Fibroblast of lung (primary cell): ENCODE measurements around the gene KTN1. TPM values are rescaled to one million over a fixed set of nuclear protein-coding genes. Genes with fewer than 3 reads are reported as not detected.

Experiments used
- DNase-seq, 2 donors: peaks; one replicate each; pipeline versions ENCODE4 v3.0.0 to v3.0.0-alpha.2; 2010; ENCODE audit warnings: low read depth in 2 of 2
- H2AFZ ChIP-seq: 2 replicates; pipeline ENCODE4 v1.5.1; 2012; ENCODE audit warnings: low read length, control low read depth, inconsistent platforms
- H3K27ac ChIP-seq: 2 replicates; pipeline ENCODE4 v1.5.1; 2011; ENCODE audit warnings: low read length, control low read depth; ENCODE audit not compliant: insufficient read depth
- H3K27me3 ChIP-seq: 2 replicates; pipeline ENCODE4 v1.5.1; 2011; ENCODE audit warnings: mild to moderate bottlenecking, low read length; ENCODE audit not compliant: control insufficient read depth, insufficient read depth
- H3K36me3 ChIP-seq: 2 replicates; pipeline ENCODE4 v1.5.1; 2011; ENCODE audit warnings: low read length; ENCODE audit not compliant: control insufficient read depth, insufficient read depth
- H3K4me1 ChIP-seq: 2 replicates; pipeline ENCODE4 v1.5.1; 2011; ENCODE audit warnings: low read length; ENCODE audit not compliant: control insufficient read depth, insufficient read depth; ENCODE audit errors: extremely low read depth
- H3K4me2 ChIP-seq: 2 replicates; pipeline ENCODE4 v1.5.1; 2011; ENCODE audit warnings: low read length, control low read depth; ENCODE audit not compliant: insufficient read depth; ENCODE audit errors: extremely low read depth
- H3K4me3 ChIP-seq, 4 experiments: fragments of 200-600 bp in 1 of 4; sonication (generic) in 1 of 4; replicated peaks in 1 of 4; 2 replicates each; pipeline ENCODE4 v1.5.1; 2011 to 2016; ENCODE audit warnings: low read length in 4 of 4, low read depth in 3 of 4, mild to moderate bottlenecking in 3 of 4, control low read depth in 2 of 4, inconsistent platforms in 1 of 4, mixed read lengths in 1 of 4; ENCODE audit not compliant: insufficient read depth in 1 of 4; ENCODE audit errors: control extremely low read depth in 1 of 4
- H3K79me2 ChIP-seq: 2 replicates; pipeline ENCODE4 v1.5.1; 2012; ENCODE audit warnings: mild to moderate bottlenecking, low read length, inconsistent platforms; ENCODE audit not compliant: control insufficient read depth, insufficient read depth
- H3K9ac ChIP-seq: 2 replicates; pipeline ENCODE4 v1.5.1; 2011; ENCODE audit warnings: mild to moderate bottlenecking, low read length, control low read depth; ENCODE audit not compliant: insufficient read depth
- H3K9me3 ChIP-seq: 2 replicates; pipeline ENCODE4 v1.5.1; 2012; ENCODE audit warnings: low read depth, low read length; ENCODE audit not compliant: control insufficient read depth, insufficient read depth
- H4K20me1 ChIP-seq: 2 replicates; pipeline ENCODE4 v1.5.1; 2011; ENCODE audit warnings: low read length; ENCODE audit not compliant: control insufficient read depth, insufficient read depth; ENCODE audit errors: extremely low read depth
- EZH2 ChIP-seq: IDR thresholded peaks from 2 replicates; pipeline ENCODE4 v1.5.1; 2012; ENCODE audit warnings: low read length, control low read depth, mild to moderate bottlenecking; ENCODE audit errors: missing control alignments
- polyA plus RNA-seq, 2 donors: library from polyadenylated mRNA; depleted of rRNA in 1 of 2; stranded (reverse) in 1 of 2; unstranded in 1 of 2; fragments of >200 nt; gene quantifications; 2 replicates each; pipeline ENCODE4 v1.2.1, GENCODE V29; 2011 to 2012; ENCODE audit warnings: missing spikeins in 1 of 2
- total RNA-seq: library from RNA; depleted of rRNA; stranded (reverse); fragments of >200 nt; gene quantifications from 2 replicates; pipeline ENCODE4 v1.2.1, GENCODE V29; 2014
- TF ChIP-seq, protein P1 (sequence below), 2 donors: IDR thresholded peaks in 1 of 2; conservative IDR thresholded peaks in 1 of 2; 1 replicate in 1 of 2; 2 replicates in 1 of 2; pipeline ENCODE4 v1.5.1; 2011 to 2012; ENCODE audit warnings: low read length in 2 of 2, control low read depth in 1 of 2, inconsistent platforms in 1 of 2, low read depth in 1 of 2, mild to moderate bottlenecking in 1 of 2

Gene KTN1
- total and polyA plus RNA-seq, 2 donors (not counting 1 experiment from before 2014, with no cell fraction given), result 126 to 164 TPM

- Histone ChIP-seq H4K20me1 (no peaks in the 10 kb centered on the region), H3K27ac (no peak overlapping the region), H3K36me3 (no peaks in the 10 kb centered on the region), H3K9me3 (no peaks in the 10 kb centered on the region), H3K9ac (no peak overlapping the region), H3K4me3 (no peak overlapping the region), H3K4me1 (no peaks in the 10 kb centered on the region), H3K27me3 (no peaks in the 10 kb centered on the region), H2AFZ (no peak overlapping the region), H3K79me2 (no peaks in the 10 kb centered on the region), H3K4me2 (no peak overlapping the region)
- peak in 1 of 2 donors; percentile 47 for DNase-seq
- TF ChIP-seq EZH2, result no peak
- TF ChIP-seq, protein P1, sequence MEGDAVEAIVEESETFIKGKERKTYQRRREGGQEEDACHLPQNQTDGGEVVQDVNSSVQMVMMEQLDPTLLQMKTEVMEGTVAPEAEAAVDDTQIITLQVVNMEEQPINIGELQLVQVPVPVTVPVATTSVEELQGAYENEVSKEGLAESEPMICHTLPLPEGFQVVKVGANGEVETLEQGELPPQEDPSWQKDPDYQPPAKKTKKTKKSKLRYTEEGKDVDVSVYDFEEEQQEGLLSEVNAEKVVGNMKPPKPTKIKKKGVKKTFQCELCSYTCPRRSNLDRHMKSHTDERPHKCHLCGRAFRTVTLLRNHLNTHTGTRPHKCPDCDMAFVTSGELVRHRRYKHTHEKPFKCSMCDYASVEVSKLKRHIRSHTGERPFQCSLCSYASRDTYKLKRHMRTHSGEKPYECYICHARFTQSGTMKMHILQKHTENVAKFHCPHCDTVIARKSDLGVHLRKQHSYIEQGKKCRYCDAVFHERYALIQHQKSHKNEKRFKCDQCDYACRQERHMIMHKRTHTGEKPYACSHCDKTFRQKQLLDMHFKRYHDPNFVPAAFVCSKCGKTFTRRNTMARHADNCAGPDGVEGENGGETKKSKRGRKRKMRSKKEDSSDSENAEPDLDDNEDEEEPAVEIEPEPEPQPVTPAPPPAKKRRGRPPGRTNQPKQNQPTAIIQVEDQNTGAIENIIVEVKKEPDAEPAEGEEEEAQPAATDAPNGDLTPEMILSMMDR (conservative IDR thresholded peaks at IDR 0.05 in 1 of 2, IDR thresholded peaks at IDR 0.05 in 1 of 2; ENCODE audit: low read depth in 1 of 2, low read length in 2 of 2), result peak; percentile 53 to 65
Observed at GRCh38 chr14:55731881-55732498, 152.0 kb downstream of the KTN1 start.

- Histone ChIP-seq H3K9me3 (no peaks in the 10 kb centered on the region), H3K4me1 (no peaks in the 10 kb centered on the region), H3K4me2 (no peak overlapping the region), H3K36me3 (no peaks in the 10 kb centered on the region), H3K9ac (no peak overlapping the region), H2AFZ (no peak overlapping the region), H3K27me3 (no peaks in the 10 kb centered on the region), H3K79me2 (no peaks in the 10 kb centered on the region), H3K27ac (no peak overlapping the region), H3K4me3 (no peak overlapping the region), H4K20me1 (no peaks in the 10 kb centered on the region)
- DNase-seq, result no peak
- no peak for TF ChIP-seq EZH2
- TF ChIP-seq, protein P1 (conservative IDR thresholded peaks at IDR 0.05 in 1 of 2, IDR thresholded peaks at IDR 0.05 in 1 of 2; ENCODE audit: low read depth in 1 of 2, low read length in 2 of 2), result no peak
Observed at GRCh38 chr14:55733599-55733998, 153.6 kb downstream of the KTN1 start.

Other genes with a start within 250 kb of the KTN1 start
- gene ATG14, start 168.4 kb upstream of the KTN1 start, total RNA-seq, result 18.5 and 21.6 TPM in 2 replicates
- 7.2 and 9.9 TPM in 2 replicates for gene ATG14, start 168.4 kb upstream of the KTN1 start, polyA plus RNA-seq
- gene TBPL2, start 139.6 kb upstream of the KTN1 start, total RNA-seq, result not detected in 2 replicates
- gene TBPL2, start 139.6 kb upstream of the KTN1 start, polyA plus RNA-seq, result not detected in 2 replicates